Esophagus squamous epithelium (tissue), 4 donors: ENCODE measurements around the gene UBXN2A.

ENCODE experiments used
- POLR2A ChIP-seq, 4 donors: fragments of 450-650 bp; IDR thresholded peaks; one replicate each; pipeline ENCODE4 v1.6.1; 2017; ENCODE audit warnings: antibody characterized with exemption in 4 of 4, mild to moderate bottlenecking in 4 of 4, moderate library complexity in 3 of 4
- TF ChIP-seq, protein P1 (sequence below), 6 experiments: fragments of 450-650 bp in 4 of 6; fragments of 200-600 bp in 2 of 6; sonication (generic) in 2 of 6; IDR thresholded peaks; one replicate each; pipeline ENCODE4 v1.5.1; 2016 to 2019; ENCODE audit warnings: antibody characterized with exemption in 6 of 6, mild to moderate bottlenecking in 4 of 6, moderate library complexity in 4 of 6

DNA sequence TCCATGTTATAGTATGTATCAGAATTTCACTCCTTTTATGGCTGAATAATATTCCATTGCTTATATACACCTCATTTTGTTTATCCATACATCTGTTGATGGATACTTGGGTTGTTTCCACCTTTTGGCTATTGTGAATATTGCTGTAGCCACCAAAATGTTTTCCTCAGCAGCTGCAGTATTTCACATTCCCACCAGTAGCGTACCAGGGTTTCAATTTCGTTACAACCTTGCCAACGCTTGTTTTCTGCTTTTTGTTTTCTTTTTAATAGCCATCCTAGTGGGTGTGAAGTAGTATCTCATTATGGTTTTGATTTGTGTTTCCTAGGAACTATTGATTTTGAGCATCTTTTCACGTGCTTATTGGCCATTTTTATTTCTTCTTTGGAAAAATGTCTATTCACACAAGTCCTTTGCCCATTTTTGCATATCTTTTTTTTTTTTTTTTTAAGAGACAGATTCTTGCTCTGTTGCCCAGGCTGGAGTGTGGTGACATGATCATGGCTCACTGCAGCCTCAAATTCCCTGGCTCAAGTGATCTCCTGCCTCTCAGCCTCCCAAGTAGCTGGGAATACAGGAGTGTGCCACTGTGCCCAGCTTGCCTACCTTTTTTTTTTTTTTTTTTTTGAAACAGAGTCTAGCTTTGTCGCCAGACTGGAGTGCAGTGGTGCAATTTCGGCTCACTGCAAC, 14.2 kb downstream of the UBXN2A start:
- TF ChIP-seq, protein P1, sequence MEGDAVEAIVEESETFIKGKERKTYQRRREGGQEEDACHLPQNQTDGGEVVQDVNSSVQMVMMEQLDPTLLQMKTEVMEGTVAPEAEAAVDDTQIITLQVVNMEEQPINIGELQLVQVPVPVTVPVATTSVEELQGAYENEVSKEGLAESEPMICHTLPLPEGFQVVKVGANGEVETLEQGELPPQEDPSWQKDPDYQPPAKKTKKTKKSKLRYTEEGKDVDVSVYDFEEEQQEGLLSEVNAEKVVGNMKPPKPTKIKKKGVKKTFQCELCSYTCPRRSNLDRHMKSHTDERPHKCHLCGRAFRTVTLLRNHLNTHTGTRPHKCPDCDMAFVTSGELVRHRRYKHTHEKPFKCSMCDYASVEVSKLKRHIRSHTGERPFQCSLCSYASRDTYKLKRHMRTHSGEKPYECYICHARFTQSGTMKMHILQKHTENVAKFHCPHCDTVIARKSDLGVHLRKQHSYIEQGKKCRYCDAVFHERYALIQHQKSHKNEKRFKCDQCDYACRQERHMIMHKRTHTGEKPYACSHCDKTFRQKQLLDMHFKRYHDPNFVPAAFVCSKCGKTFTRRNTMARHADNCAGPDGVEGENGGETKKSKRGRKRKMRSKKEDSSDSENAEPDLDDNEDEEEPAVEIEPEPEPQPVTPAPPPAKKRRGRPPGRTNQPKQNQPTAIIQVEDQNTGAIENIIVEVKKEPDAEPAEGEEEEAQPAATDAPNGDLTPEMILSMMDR (IDR thresholded peaks at IDR 0.05) = peak in 2 of 6 experiments; percentile 8 to 13
- no peak for TF ChIP-seq POLR2A (IDR thresholded peaks at IDR 0.05)
